Loucy (cell line): ENCODE measurements around the gene RAB30.
A peak's percentile ranks its signal among the peaks of the same experiment; 100 is the strongest.

Experiments
- H2AFZ ChIP-seq: fragments of 200-600 bp; sonication (generic); 2 replicates; pipeline ENCODE4 v1.6.0; 2016; ENCODE audit warnings: antibody characterized with exemption, mild to moderate bottlenecking, low read length, moderate library complexity
- H3F3A ChIP-seq: fragments of 200-600 bp; 2 replicates; pipeline ENCODE4 v1.6.0; 2016; ENCODE audit warnings: antibody characterized with exemption, low read depth, mild to moderate bottlenecking
- H3K27me3 ChIP-seq: fragments of 200-600 bp; sonication (generic); 2 replicates; pipeline ENCODE4 v1.6.1; 2014; ENCODE audit warnings: low read length, mild to moderate bottlenecking; ENCODE audit not compliant: insufficient read depth, poor library complexity, severe bottlenecking
- H3K36me3 ChIP-seq: fragments of 200-600 bp; sonication (generic); 2 replicates; pipeline ENCODE4 v1.6.1; 2016; ENCODE audit warnings: low read length; ENCODE audit not compliant: insufficient read depth
- H3K4me1 ChIP-seq: fragments of 200-600 bp; sonication (generic); 2 replicates; pipeline ENCODE4 v1.5.1; 2014; ENCODE audit warnings: low read length, mild to moderate bottlenecking; ENCODE audit not compliant: insufficient read depth, poor library complexity, severe bottlenecking
- H3K4me2 ChIP-seq: fragments of 200-600 bp; sonication (generic); 2 replicates; pipeline ENCODE4 v1.6.0; 2014; ENCODE audit warnings: antibody characterized with exemption, low read length, low read depth, mild to moderate bottlenecking; ENCODE audit not compliant: poor library complexity, severe bottlenecking
- H3K4me3 ChIP-seq: fragments of 200-600 bp; sonication (generic); 2 replicates; pipeline ENCODE4 v1.5.1; 2014; ENCODE audit warnings: low read length, mild to moderate bottlenecking, mixed read lengths; ENCODE audit not compliant: poor library complexity, severe bottlenecking
- H3K79me2 ChIP-seq: fragments of 200-600 bp; sonication (generic); 2 replicates; pipeline ENCODE4 v1.6.1; 2014; ENCODE audit warnings: low read length; ENCODE audit not compliant: insufficient read depth
- H3K9ac ChIP-seq: fragments of 200-600 bp; sonication (generic); 2 replicates; pipeline ENCODE4 v1.6.0; 2014; ENCODE audit warnings: mild to moderate bottlenecking, low read depth, low read length, moderate library complexity; ENCODE audit not compliant: poor library complexity, severe bottlenecking
- H3K9me2 ChIP-seq: fragments of 200-600 bp; sonication (generic); replicated peaks from 2 replicates; pipeline ENCODE4 v1.6.1; 2016; ENCODE audit warnings: low read depth, low read length, mixed read lengths
- H3K9me3 ChIP-seq: fragments of 200-600 bp; sonication (generic); 2 replicates; pipeline ENCODE4 v1.6.1; 2014; ENCODE audit warnings: mild to moderate bottlenecking, antibody characterized with exemption, low read length, low read depth; ENCODE audit not compliant: insufficient read depth
- H4K20me1 ChIP-seq: fragments of 200-600 bp; sonication (generic); 2 replicates; pipeline ENCODE4 v1.6.0; 2014; ENCODE audit warnings: antibody characterized with exemption, low read length, mild to moderate bottlenecking; ENCODE audit not compliant: insufficient read depth, poor library complexity, severe bottlenecking
- CTCF ChIP-seq: fragments of 200-600 bp; sonication (generic); conservative IDR thresholded peaks from 2 replicates; pipeline ENCODE4 v1.5.1; 2014; ENCODE audit warnings: mild to moderate bottlenecking, antibody characterized with exemption, low read length
- EZH2phosphoT487 ChIP-seq: fragments of 200-600 bp; IDR thresholded peaks from 2 replicates; pipeline ENCODE4 v1.6.1; 2018; ENCODE audit warnings: antibody characterized with exemption, mild to moderate bottlenecking, moderate library complexity, borderline replicate concordance

Gene RAB30

GRCh38 chr11:82937554-82937953, 134.1 kb downstream of the RAB30 start:
- peaks cover 35% of the 10 kb centered on the region for H3K4me1 ChIP-seq
- peaks cover 5% of the 10 kb centered on the region; the same call in 1 of the 2 replicates for H3K9me3 ChIP-seq
- TF ChIP-seq CTCF (no peak), EZH2phosphoT487 (no peak)
- no peaks in the 10 kb centered on the region for H3K79me2 ChIP-seq
- H3K36me3 ChIP-seq, result no peaks in the 10 kb centered on the region
- no peaks in the 10 kb centered on the region for H3K27me3 ChIP-seq
- no peaks in the 10 kb centered on the region for H3K9me2 ChIP-seq
- H4K20me1 ChIP-seq, result no peaks in the 10 kb centered on the region
- no peak overlapping the region for H2AFZ ChIP-seq
- H3K4me2 ChIP-seq, result no peak overlapping the region
- no peaks in the 10 kb centered on the region for H3F3A ChIP-seq
- no peak overlapping the region for H3K4me3 ChIP-seq
- no peak overlapping the region for H3K9ac ChIP-seq

GRCh38 chr11:82936261-82936660, 135.4 kb downstream of the RAB30 start:
- no peaks in the 10 kb centered on the region for H3F3A ChIP-seq

GRCh38 chr11:82932564-82932963, 139.1 kb downstream of the RAB30 start:
- no peaks in the 10 kb centered on the region for H3K27me3 ChIP-seq
- peak overlapping the region; percentile 69 for H3K4me2 ChIP-seq
- H3K9ac ChIP-seq, result peak overlapping the region; percentile 67
- H3K9me3 ChIP-seq, result no peaks in the 10 kb centered on the region
- no peaks in the 10 kb centered on the region for H4K20me1 ChIP-seq
- peaks cover 54% of the 10 kb centered on the region for H3K4me1 ChIP-seq
- H2AFZ ChIP-seq, result no peak overlapping the region
- no peaks in the 10 kb centered on the region for H3K79me2 ChIP-seq
- no peaks in the 10 kb centered on the region for H3K36me3 ChIP-seq
- H3K9me2 ChIP-seq, result no peaks in the 10 kb centered on the region
- TF ChIP-seq EZH2phosphoT487, result no peak
- TF ChIP-seq CTCF, result no peak
- H3F3A ChIP-seq, result no peaks in the 10 kb centered on the region
- peak overlapping the region; percentile 53 for H3K4me3 ChIP-seq

More at GRCh38 chr11:82936261-82936660, 135.4 kb downstream of the RAB30 start:
- no peak overlapping the region for H3K4me3 ChIP-seq
- no peak overlapping the region for H3K9ac ChIP-seq
- H3K79me2 ChIP-seq, result no peaks in the 10 kb centered on the region
- peaks cover 43% of the 10 kb centered on the region for H3K4me1 ChIP-seq
- TF ChIP-seq CTCF (no peak), EZH2phosphoT487 (no peak)
- no peaks in the 10 kb centered on the region for H3K36me3 ChIP-seq
- H3K9me3 ChIP-seq, result no peaks in the 10 kb centered on the region; the same call in 1 of the 2 replicates
- no peaks in the 10 kb centered on the region for H3K9me2 ChIP-seq
- H4K20me1 ChIP-seq, result no peaks in the 10 kb centered on the region
- no peak overlapping the region for H2AFZ ChIP-seq
- H3K27me3 ChIP-seq, result no peaks in the 10 kb centered on the region
- H3K4me2 ChIP-seq, result no peak overlapping the region
